GM18861 (cell line): ENCODE data around the gene OR10T2.
"Not testable (repeated sequence)": the region's sequence is repeated elsewhere in the genome, so short reads cannot be mapped to it uniquely, and the experiment has no call there.

Experiments used
- ATAC-seq: cut with Tn5 transposase; IDR thresholded peaks from one replicate; pipeline ENCODE4 v1.9.1; 2021; ENCODE audit not compliant: unreplicated experiment

Gene OR10T2

DNA sequence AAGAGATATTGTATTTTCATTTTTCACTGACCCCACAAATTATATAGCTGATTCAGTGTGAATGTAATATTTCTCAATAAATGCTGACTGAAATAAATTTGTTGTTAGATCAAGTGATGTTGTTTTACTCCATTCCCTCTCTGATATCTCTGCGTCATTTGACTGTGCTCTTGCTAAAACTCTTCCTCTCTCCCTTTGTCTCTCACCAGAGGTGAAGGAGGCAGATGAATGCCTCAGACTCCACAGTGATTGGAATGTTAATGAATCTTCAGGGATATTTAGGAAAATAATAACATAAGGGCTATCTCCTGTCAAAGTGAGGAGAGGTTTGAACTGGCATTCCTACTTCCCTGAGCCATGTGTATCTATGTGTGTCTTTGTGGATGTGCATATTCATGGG, 41.8 kb downstream of the OR10T2 start:
- ATAC-seq, result no peak

DNA sequence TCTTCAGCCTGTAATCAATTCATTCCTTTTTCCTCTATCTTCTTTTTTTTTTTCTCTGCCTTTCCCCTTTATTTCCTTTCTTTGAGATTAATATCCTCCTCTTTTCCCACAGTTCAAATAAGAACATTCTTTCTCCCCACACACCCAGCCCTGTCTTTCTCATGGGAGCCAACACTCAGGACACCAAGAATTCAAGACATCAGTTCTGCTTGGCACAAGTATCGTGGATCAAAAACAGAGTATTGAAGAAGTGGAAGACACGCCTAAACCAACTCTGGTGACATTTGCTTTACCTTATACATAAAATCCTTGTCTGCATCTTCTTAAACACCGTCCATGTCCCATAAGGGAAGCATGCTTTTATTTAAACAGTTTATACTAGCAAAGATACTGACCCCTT, 42.6 kb downstream of the OR10T2 start:
- no peak for ATAC-seq

DNA sequence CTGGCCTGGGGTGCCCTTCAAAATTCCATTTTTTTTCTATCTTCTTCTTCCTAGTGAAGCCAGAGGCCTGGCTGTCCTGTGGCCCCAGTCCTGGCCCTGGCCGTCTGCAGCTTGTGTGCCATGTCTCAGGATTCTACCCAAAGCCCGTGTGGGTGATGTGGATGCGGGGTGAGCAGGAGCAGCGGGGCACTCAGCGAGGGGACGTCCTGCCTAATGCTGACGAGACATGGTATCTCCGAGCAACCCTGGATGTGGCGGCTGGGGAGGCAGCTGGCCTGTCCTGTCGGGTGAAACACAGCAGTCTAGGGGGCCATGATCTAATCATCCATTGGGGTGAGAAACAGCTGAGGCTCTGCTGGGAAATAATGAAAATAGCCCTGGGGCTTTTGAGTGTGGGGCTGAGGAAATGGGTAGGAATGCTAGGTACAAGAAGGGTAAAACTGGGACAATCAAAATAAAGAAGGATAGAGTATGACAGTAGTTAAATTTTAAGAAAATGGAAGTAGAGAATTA, 43.4 kb downstream of the OR10T2 start:
- no peak for ATAC-seq

DNA sequence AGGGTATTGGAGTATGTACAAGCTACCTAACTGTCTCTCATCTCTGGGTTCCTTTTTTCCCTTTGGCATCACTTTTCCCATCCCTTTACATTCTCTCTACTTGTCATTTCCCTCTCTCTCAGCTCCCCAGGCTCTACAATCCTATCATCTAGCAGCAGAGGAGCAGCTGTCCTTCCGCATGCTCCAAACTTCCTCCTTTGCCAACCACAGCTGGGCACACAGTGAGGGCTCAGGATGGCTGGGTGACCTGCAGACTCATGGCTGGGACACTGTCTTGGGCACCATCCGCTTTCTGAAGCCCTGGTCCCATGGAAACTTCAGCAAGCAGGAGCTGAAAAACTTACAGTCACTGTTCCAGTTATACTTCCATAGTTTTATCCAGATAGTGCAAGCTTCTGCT, 45.0 kb downstream of the OR10T2 start:
- ATAC-seq, result no peak

DNA sequence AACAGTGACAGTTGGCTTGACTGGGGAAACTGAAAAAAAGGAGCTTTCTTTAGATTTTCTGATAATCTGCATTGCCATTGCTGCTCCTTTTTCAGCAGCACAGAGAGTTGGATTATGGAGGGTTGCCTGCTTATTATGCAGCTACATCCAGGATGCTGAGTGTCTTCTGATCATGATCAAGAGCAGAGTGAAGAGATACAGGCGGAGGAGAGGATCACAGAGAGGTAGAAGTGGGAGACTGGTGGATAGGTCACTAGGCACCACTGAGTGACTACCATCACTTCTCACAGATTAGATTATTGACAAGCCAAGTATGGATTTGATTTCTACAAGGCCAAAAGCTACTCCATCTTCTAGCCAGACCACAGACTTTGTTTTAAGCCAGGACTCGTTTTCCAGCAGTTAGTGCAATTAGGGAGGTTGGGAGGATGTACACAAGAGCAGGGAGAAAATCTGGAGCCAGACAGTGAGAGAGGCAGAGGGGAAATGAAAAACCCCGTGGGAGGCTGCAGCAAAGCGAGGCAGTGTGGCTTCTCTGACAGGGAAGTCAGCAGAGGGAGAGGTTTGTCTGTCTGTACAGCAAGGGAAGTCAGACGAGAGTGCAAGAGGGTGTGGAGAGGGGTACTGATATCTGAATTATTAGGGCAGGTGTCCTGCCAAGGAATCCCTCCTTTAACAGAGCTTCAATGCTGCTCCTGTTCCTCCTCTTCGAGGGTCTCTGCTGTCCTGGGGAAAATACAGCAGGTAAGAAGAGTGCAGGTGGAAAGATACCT, 45.8 kb downstream of the OR10T2 start, which contains the start of gene CD1E:
CD1E (plus strand) TSS at position 592 of the 773 bp plus-strand sequence; CDS start at position 687, 95 bp downstream.
- ATAC-seq, result no peak

DNA sequence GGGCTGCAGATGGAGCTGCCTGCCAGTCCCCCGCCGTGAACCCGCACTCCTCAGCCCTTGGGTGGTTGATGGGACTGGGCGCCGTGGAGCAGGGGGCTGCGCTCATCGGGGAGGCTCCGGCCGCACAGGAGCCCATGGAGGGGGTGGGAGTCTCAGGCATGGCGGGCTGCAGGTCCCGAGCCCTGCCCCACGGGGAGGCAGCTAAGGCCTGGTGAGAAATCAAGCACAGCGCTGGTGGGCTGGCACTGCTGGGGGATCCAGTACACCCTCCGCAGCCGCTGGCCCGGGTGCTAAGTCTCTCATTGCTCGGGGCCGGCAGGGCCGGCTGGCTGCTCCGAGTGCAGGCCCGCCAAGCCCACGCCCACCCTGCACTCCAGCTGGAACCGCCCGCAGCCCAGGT, 50.3 kb downstream of the OR10T2 start:
- ATAC-seq, result not testable (repeated sequence)
